Measurements from ENCODE around the gene ZBTB49.

DNA sequence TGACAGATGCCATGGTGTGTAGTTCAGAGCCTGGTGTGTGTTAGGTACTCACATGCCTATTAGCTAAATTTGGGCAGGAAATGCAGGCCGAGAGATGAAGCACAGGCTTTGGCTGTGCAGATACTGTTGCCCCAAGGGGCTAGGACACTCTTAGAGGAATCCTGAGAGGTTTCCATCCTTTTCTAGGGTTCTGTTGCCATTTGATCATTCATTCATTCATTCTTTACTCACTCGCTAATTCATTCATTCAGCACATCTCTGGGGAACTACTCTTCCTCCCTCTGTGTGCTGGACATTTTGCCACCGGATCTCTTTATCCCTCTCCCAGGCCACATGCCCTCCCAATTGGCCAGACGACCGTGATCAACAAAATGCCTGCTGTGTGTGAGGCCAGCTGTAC is 53.0 kb downstream of the ZBTB49 start:
- TF ChIP-seq, protein P1, sequence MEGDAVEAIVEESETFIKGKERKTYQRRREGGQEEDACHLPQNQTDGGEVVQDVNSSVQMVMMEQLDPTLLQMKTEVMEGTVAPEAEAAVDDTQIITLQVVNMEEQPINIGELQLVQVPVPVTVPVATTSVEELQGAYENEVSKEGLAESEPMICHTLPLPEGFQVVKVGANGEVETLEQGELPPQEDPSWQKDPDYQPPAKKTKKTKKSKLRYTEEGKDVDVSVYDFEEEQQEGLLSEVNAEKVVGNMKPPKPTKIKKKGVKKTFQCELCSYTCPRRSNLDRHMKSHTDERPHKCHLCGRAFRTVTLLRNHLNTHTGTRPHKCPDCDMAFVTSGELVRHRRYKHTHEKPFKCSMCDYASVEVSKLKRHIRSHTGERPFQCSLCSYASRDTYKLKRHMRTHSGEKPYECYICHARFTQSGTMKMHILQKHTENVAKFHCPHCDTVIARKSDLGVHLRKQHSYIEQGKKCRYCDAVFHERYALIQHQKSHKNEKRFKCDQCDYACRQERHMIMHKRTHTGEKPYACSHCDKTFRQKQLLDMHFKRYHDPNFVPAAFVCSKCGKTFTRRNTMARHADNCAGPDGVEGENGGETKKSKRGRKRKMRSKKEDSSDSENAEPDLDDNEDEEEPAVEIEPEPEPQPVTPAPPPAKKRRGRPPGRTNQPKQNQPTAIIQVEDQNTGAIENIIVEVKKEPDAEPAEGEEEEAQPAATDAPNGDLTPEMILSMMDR (IDR thresholded peaks at IDR 0.05) = no peak
- no peak for TF ChIP-seq POLR2A (IDR thresholded peaks at IDR 0.05)
